Measurements from ENCODE around the gene SLC27A3. TPM values are rescaled to one million over a fixed set of nuclear protein-coding genes. Genes with fewer than 3 reads are reported as not detected.
A peak's percentile ranks its signal among the peaks of the same experiment; 100 is the strongest.

Gene SLC27A3
- total RNA-seq, 4 donors from 2014 or later: 12.9 to 364 (median 36.7) TPM

DNA sequence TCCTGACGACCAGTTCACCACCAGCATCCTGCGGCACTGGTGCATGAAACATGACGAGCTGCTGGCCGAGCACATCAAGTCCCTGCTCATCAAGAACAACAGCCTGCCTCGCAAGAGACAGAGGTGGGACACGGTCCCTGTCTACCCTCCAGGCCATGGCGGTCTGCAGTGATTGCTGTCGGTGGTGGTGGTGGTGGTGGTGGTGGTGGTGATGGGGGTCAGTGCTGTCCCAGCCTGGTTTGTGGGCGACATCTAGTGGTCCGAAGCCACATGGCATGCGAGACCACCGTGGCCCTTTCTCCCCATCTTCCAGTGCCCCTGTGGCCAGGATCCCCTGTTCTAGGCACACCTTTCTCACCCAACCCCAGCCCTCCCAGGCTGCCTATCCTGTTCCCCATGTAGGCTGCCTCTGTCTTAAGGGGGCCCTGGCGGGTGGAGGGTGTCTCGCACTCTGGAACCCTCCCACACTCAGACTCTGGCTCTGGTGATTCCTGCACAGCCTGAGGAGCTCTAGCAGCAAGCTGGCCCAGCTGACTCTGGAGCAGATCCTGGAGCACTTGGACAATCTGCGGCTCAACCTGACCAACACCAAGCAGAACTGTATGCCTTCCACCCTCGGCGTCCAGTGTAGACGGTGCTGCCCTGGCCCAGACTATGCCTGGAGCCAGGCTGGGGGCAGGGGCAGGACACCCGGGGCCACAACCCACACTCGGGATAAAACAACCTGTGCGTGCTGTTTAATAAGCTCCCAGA, 3.2 kb upstream of the SLC27A3 start:
- no peak overlapping the region for H3K4me3 ChIP-seq
- no peaks in the 10 kb centered on the region for H3K9me3 ChIP-seq
- intact Hi-C loops (cut with DNase I; ENCODE audit: low total_unique reads): loop anchor here (2.0 kb wide), 1 partner anchor 95 kb away; no protein-coding TSS in a partner anchor
- H3K36me3 ChIP-seq: no peaks in the 10 kb centered on the region
- peaks cover 0 to 8% of the 10 kb centered on the region in 2 donors for H3K4me1 ChIP-seq
- peak; percentile 61 to 65 for DNase-seq
- H3K27ac ChIP-seq: peak overlapping the region; percentile 32 to 52
- no peak for TF ChIP-seq POLR2A (IDR thresholded peaks at IDR 0.05)
- TF ChIP-seq, protein P1, sequence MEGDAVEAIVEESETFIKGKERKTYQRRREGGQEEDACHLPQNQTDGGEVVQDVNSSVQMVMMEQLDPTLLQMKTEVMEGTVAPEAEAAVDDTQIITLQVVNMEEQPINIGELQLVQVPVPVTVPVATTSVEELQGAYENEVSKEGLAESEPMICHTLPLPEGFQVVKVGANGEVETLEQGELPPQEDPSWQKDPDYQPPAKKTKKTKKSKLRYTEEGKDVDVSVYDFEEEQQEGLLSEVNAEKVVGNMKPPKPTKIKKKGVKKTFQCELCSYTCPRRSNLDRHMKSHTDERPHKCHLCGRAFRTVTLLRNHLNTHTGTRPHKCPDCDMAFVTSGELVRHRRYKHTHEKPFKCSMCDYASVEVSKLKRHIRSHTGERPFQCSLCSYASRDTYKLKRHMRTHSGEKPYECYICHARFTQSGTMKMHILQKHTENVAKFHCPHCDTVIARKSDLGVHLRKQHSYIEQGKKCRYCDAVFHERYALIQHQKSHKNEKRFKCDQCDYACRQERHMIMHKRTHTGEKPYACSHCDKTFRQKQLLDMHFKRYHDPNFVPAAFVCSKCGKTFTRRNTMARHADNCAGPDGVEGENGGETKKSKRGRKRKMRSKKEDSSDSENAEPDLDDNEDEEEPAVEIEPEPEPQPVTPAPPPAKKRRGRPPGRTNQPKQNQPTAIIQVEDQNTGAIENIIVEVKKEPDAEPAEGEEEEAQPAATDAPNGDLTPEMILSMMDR (IDR thresholded peaks at IDR 0.05): peak; percentile 51 to 79 (median 66)
- no peaks in the 10 kb centered on the region for H3K27me3 ChIP-seq

DNA sequence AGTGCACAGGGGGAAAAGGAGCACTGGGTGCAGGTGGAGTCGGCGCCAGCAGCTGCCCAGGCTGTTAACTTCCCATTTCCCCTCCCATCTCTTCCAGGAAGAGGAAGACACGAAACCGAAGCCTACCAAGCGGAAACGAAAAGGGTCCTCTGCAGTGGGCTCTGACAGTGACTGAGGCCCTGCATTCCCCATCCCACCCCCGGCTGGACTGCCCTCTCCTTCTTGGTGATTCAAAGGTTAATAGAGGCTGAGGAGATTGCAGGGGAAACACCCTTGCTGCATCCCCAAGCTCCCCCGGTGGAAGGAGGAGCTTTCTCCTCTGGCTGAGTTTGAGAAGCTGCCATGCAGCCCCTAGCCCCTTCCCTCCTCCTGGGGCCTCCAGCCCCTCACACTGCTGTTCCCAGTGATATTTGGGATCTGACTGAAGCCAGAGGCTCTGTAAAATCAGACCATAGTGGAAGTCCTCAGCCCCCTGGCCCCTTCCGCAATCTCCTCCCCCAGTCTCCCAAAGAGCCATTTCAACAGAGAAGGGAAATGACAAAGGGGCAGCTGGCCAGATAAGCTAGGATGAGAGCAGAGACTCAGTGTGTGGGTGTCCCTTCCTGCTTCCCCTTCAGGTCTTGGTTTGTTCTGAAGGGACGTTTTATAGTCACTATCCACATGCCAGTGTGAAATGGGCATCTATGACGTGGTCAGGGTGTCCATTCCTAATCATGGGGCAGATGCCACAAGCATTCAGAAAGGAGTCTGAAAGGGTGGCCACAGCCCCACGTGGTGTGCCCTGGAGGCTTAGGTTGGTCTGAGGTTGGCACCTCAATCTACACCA, 1.9 kb upstream of the SLC27A3 start:
- H3K4me3 ChIP-seq: no peak overlapping the region
- intact Hi-C loops (cut with DNase I; ENCODE audit: low total_unique reads): no loop called here
- peaks cover 0 to 8% of the 10 kb centered on the region in 2 donors for H3K4me1 ChIP-seq
- H3K9me3 ChIP-seq: no peaks in the 10 kb centered on the region
- H3K36me3 ChIP-seq: no peaks in the 10 kb centered on the region
- no peak for TF ChIP-seq POLR2A (IDR thresholded peaks at IDR 0.05)
- TF ChIP-seq, protein P1 (IDR thresholded peaks at IDR 0.05): no peak
- DNase-seq: no peak
- H3K27ac ChIP-seq: peak overlapping the region; percentile 43 to 86
- H3K27me3 ChIP-seq: no peaks in the 10 kb centered on the region

DNA sequence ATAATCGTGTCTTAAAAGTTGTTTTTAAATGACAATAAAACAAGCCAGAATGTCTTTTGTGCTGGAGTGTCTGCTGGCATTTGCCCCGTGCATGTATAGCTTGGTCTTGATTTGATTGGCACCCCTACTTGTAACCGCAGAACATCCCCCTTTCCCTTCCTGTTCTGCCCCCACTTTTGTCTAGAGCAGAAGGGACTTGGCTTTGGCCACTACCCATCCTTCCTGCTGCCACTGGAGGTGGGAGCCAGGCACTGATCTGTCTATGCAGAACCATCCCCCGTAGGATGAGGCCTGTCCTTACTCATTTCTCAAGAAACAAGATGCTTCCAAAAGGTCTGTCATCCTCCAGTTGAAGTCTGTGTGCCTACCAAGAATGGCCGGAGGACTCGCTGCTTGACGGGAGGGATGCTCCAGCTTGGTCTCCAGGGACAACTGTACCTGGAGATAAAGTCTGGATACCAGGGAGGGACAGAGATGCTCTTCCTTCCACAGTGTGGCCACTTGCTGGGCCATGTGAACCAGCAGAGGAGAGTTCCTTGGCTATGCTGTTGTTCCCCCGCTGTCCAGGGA, 1.1 kb upstream of the SLC27A3 start:
- H3K4me1 ChIP-seq: peaks cover 0 to 8% of the 10 kb centered on the region in 2 donors
- DNase-seq: no peak
- H3K4me3 ChIP-seq: no peak overlapping the region
- no peaks in the 10 kb centered on the region for H3K27me3 ChIP-seq
- H3K36me3 ChIP-seq: no peaks in the 10 kb centered on the region
- intact Hi-C loops (cut with DNase I; ENCODE audit: low total_unique reads): no loop called here
- peak overlapping the region; percentile 86 to 88 for H3K27ac ChIP-seq
- TF ChIP-seq, protein P1 (IDR thresholded peaks at IDR 0.05): no peak
- TF ChIP-seq POLR2A (IDR thresholded peaks at IDR 0.05): no peak
- H3K9me3 ChIP-seq: no peaks in the 10 kb centered on the region

DNA sequence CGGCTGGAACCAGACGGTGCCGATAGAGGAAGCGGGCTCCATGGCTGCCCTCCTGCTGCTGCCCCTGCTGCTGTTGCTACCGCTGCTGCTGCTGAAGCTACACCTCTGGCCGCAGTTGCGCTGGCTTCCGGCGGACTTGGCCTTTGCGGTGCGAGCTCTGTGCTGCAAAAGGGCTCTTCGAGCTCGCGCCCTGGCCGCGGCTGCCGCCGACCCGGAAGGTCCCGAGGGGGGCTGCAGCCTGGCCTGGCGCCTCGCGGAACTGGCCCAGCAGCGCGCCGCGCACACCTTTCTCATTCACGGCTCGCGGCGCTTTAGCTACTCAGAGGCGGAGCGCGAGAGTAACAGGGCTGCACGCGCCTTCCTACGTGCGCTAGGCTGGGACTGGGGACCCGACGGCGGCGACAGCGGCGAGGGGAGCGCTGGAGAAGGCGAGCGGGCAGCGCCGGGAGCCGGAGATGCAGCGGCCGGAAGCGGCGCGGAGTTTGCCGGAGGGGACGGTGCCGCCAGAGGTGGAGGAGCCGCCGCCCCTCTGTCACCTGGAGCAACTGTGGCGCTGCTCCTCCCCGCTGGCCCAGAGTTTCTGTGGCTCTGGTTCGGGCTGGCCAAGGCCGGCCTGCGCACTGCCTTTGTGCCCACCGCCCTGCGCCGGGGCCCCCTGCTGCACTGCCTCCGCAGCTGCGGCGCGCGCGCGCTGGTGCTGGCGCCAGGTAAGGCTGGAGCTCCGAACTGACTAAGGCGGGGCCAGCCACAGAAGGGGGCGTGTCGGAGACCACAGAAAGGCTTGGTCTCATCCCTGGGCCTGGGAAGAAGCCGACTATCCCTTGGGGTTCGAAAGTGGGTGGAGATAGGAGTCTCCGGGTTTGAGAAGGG, 486 bp downstream of the SLC27A3 start:
- peak overlapping the region; percentile 54 to 77 for H3K4me3 ChIP-seq
- intact Hi-C loops (cut with DNase I; ENCODE audit: low total_unique reads): no loop called here
- H3K9me3 ChIP-seq: no peaks in the 10 kb centered on the region
- no peaks in the 10 kb centered on the region for H3K27me3 ChIP-seq
- peak; percentile 78 to 86 for DNase-seq
- peak; percentile 15 to 54 for TF ChIP-seq POLR2A (IDR thresholded peaks at IDR 0.05)
- TF ChIP-seq, protein P1 (IDR thresholded peaks at IDR 0.05): peak in 1 of 4 experiments; percentile 14
- H3K27ac ChIP-seq: peak overlapping the region; percentile 86 to 88
- H3K4me1 ChIP-seq: peaks cover 0 to 8% of the 10 kb centered on the region in 2 donors
- no peaks in the 10 kb centered on the region for H3K36me3 ChIP-seq

All from uterus (tissue), 4 donors.